ENCODE results near the gene ARHGEF12. TPM values are rescaled to one million over a fixed set of nuclear protein-coding genes. Genes with fewer than 3 reads are reported as not detected.

ARHGEF12 gene
- total RNA-seq, 1 donor, result 134 TPM

GRCh38 chr11:120346233-120346632 lies 10.0 kb downstream of the ARHGEF12 start:
- no peak overlapping the region for H3K4me3 ChIP-seq (ENCODE audit: insufficient read depth, low read length)
- no peak overlapping the region for H3K4me2 ChIP-seq (ENCODE audit: insufficient read depth, low read length)
- no peaks in the 10 kb centered on the region for H3K27me3 ChIP-seq (ENCODE audit: insufficient read depth, low read length)
- H3K4me1 ChIP-seq (ENCODE audit: insufficient read depth, low read length), result peaks cover 37% of the 10 kb centered on the region
- TF ChIP-seq CTCF (IDR thresholded peaks at IDR 0.05; ENCODE audit: extremely low read depth, low read depth, low read length), result no peak
- no peaks in the 10 kb centered on the region for H3K36me3 ChIP-seq (ENCODE audit: insufficient read depth, low read length)
- no peak overlapping the region for H3K27ac ChIP-seq (ENCODE audit: low read depth, low read length)
- peaks cover 93% of the 10 kb centered on the region for H3K79me2 ChIP-seq (ENCODE audit: insufficient read depth, low read length)
- H2AFZ ChIP-seq (ENCODE audit: low read length), result no peak overlapping the region
- H3K9me3 ChIP-seq (ENCODE audit: low read depth, low read length), result no peaks in the 10 kb centered on the region
- no peak for DNase-seq (ENCODE audit: insufficient read length, low spot score, missing footprints)
- H4K20me1 ChIP-seq (ENCODE audit: insufficient read depth, low read length), result peaks cover 76% of the 10 kb centered on the region

- TF ChIP-seq CTCF (IDR thresholded peaks at IDR 0.05; ENCODE audit: extremely low read depth, low read depth, low read length), result no peak
- no peak overlapping the region for H3K4me2 ChIP-seq (ENCODE audit: insufficient read depth, low read length)
- H3K27me3 ChIP-seq (ENCODE audit: insufficient read depth, low read length), result no peaks in the 10 kb centered on the region
- H3K36me3 ChIP-seq (ENCODE audit: insufficient read depth, low read length), result no peaks in the 10 kb centered on the region
- no peak for DNase-seq (ENCODE audit: insufficient read length, low spot score, missing footprints)
- peaks cover 96% of the 10 kb centered on the region for H3K79me2 ChIP-seq (ENCODE audit: insufficient read depth, low read length)
- H3K4me3 ChIP-seq (ENCODE audit: insufficient read depth, low read length), result no peak overlapping the region
- H4K20me1 ChIP-seq (ENCODE audit: insufficient read depth, low read length), result peaks cover 72% of the 10 kb centered on the region
- H3K9me3 ChIP-seq (ENCODE audit: low read depth, low read length), result no peaks in the 10 kb centered on the region
- H3K4me1 ChIP-seq (ENCODE audit: insufficient read depth, low read length), result peaks cover 23% of the 10 kb centered on the region
- H2AFZ ChIP-seq (ENCODE audit: low read length), result no peak overlapping the region
- H3K27ac ChIP-seq (ENCODE audit: low read depth, low read length), result no peak overlapping the region
Measured at GRCh38 chr11:120350637-120351036, 14.4 kb downstream of the ARHGEF12 start.

- no peaks in the 10 kb centered on the region for H3K36me3 ChIP-seq (ENCODE audit: insufficient read depth, low read length)
- no peak overlapping the region for H3K4me2 ChIP-seq (ENCODE audit: insufficient read depth, low read length)
- H4K20me1 ChIP-seq (ENCODE audit: insufficient read depth, low read length), result peaks cover 74% of the 10 kb centered on the region
- no peaks in the 10 kb centered on the region for H3K27me3 ChIP-seq (ENCODE audit: insufficient read depth, low read length)
- H3K27ac ChIP-seq (ENCODE audit: low read depth, low read length), result no peak overlapping the region
- H2AFZ ChIP-seq (ENCODE audit: low read length), result no peak overlapping the region
- H3K9me3 ChIP-seq (ENCODE audit: low read depth, low read length), result no peaks in the 10 kb centered on the region
- no peak for DNase-seq (ENCODE audit: insufficient read length, low spot score, missing footprints)
- TF ChIP-seq CTCF (IDR thresholded peaks at IDR 0.05; ENCODE audit: extremely low read depth, low read depth, low read length), result no peak
- peaks cover 10% of the 10 kb centered on the region for H3K4me1 ChIP-seq (ENCODE audit: insufficient read depth, low read length)
- peaks cover 97% of the 10 kb centered on the region for H3K79me2 ChIP-seq (ENCODE audit: insufficient read depth, low read length)
- no peak overlapping the region for H3K4me3 ChIP-seq (ENCODE audit: insufficient read depth, low read length)
Measured at GRCh38 chr11:120352405-120352804, 16.2 kb downstream of the ARHGEF12 start.

GRCh38 chr11:120354068-120354467 lies 17.9 kb downstream of the ARHGEF12 start:
- Histone ChIP-seq H3K9me3 (ENCODE audit: low read depth, low read length) (no peaks in the 10 kb centered on the region), H3K36me3 (ENCODE audit: insufficient read depth, low read length) (no peaks in the 10 kb centered on the region), H3K27ac (ENCODE audit: low read depth, low read length) (no peak overlapping the region), H3K4me3 (ENCODE audit: insufficient read depth, low read length) (no peak overlapping the region), H4K20me1 (ENCODE audit: insufficient read depth, low read length) (peaks cover 75% of the 10 kb centered on the region), H2AFZ (ENCODE audit: low read length) (no peak overlapping the region), H3K79me2 (ENCODE audit: insufficient read depth, low read length) (peaks cover 97% of the 10 kb centered on the region), H3K27me3 (ENCODE audit: insufficient read depth, low read length) (no peaks in the 10 kb centered on the region), H3K4me1 (ENCODE audit: insufficient read depth, low read length) (peaks cover 5% of the 10 kb centered on the region), H3K4me2 (ENCODE audit: insufficient read depth, low read length) (no peak overlapping the region)
- no peak for DNase-seq (ENCODE audit: insufficient read length, low spot score, missing footprints)
- TF ChIP-seq CTCF (IDR thresholded peaks at IDR 0.05; ENCODE audit: extremely low read depth, low read depth, low read length), result no peak
